GM18519 (cell line): ENCODE results near the gene NELFE.
"Not testable (repeated sequence)": the region's sequence is repeated elsewhere in the genome, so short reads cannot be mapped to it uniquely, and the experiment has no call there.

Experiments used
- ATAC-seq: cut with Tn5 transposase; IDR thresholded peaks from one replicate; pipeline ENCODE4 v1.9.1; 2021; ENCODE audit warnings: mild to moderate bottlenecking, moderate library complexity; ENCODE audit not compliant: unreplicated experiment, low FRiP score

NELFE gene

GRCh38 chr6:31919624-31920303 lies 39.0 kb downstream of the NELFE start:
- no peak for ATAC-seq

- ATAC-seq = no peak
Measured at GRCh38 chr6:31918069-31918720, 40.6 kb downstream of the NELFE start.

GRCh38 chr6:31915756-31916155 lies 43.0 kb downstream of the NELFE start:
- no peak for ATAC-seq

- ATAC-seq = no peak
Measured at GRCh38 chr6:31915351-31915750, 43.4 kb downstream of the NELFE start.

GRCh38 chr6:31911826-31912585 lies 46.8 kb downstream of the NELFE start:
- ATAC-seq = no peak

GRCh38 chr6:31909298-31909697 lies 49.5 kb downstream of the NELFE start:
- not testable (repeated sequence) for ATAC-seq

- no peak for ATAC-seq
Measured at GRCh38 chr6:31908791-31909190, 50.0 kb downstream of the NELFE start.

GRCh38 chr6:31908255-31908654 lies 50.5 kb downstream of the NELFE start:
- not testable (repeated sequence) for ATAC-seq

- no peak for ATAC-seq
Measured at GRCh38 chr6:31907158-31907813, 51.5 kb downstream of the NELFE start.

GRCh38 chr6:31906727-31907126 lies 52.0 kb downstream of the NELFE start:
- ATAC-seq = not testable (repeated sequence)

GRCh38 chr6:31906122-31906521 lies 52.6 kb downstream of the NELFE start:
- ATAC-seq = no peak

GRCh38 chr6:31905041-31905440 lies 53.7 kb downstream of the NELFE start:
- ATAC-seq = no peak

GRCh38 chr6:31903957-31904356 lies 54.8 kb downstream of the NELFE start:
- ATAC-seq = no peak
